Osteocyte (in vitro differentiated cells): ENCODE measurements around the gene RPTOR. TPM values are rescaled to one million over a fixed set of nuclear protein-coding genes. Genes with fewer than 3 reads are reported as not detected.
A peak's percentile ranks its signal among the peaks of the same experiment; 100 is the strongest.

Experiments
- DNase-seq: peaks from one replicate; pipeline ENCODE4 v3.0.0; 2021; ENCODE audit warnings: mixed read lengths; ENCODE audit not compliant: unreplicated experiment; ENCODE audit errors: extremely low spot score
- H3K27ac Mint-ChIP-seq: one replicate; pipeline ENCODE4 v1.8.0; 2021; ENCODE audit warnings: mild to moderate bottlenecking, mixed read lengths; ENCODE audit not compliant: unreplicated experiment
- H3K27me3 Mint-ChIP-seq: one replicate; pipeline ENCODE4 v1.8.0; 2021; ENCODE audit warnings: mixed read lengths; ENCODE audit not compliant: unreplicated experiment
- H3K36me3 Mint-ChIP-seq: one replicate; pipeline ENCODE4 v1.8.0; 2021; ENCODE audit warnings: mixed read lengths; ENCODE audit not compliant: unreplicated experiment
- H3K4me1 Mint-ChIP-seq: one replicate; pipeline ENCODE4 v1.8.0; 2021; ENCODE audit warnings: mixed read lengths; ENCODE audit not compliant: unreplicated experiment
- H3K4me3 Mint-ChIP-seq: one replicate; pipeline ENCODE4 v1.8.0; 2021; ENCODE audit warnings: mild to moderate bottlenecking, moderate library complexity, mixed read lengths; ENCODE audit not compliant: unreplicated experiment
- H3K9me3 Mint-ChIP-seq: one replicate; pipeline ENCODE4 v1.8.0; 2021; ENCODE audit warnings: mixed read lengths; ENCODE audit not compliant: unreplicated experiment
- total RNA-seq: library from RNA; stranded (reverse); gene quantifications from 2 replicates; pipeline ENCODE4 v1.2.1, GENCODE V29; 2021
- TF ChIP-seq, protein P1 (sequence below): fragments of 200-600 bp; sonication (generic); IDR thresholded peaks from 2 replicates; pipeline ENCODE4 v1.5.0; 2021; ENCODE audit warnings: antibody characterized with exemption, mild to moderate bottlenecking, moderate library complexity

RPTOR gene
- total RNA-seq, 1 donor from 2014 or later: 36.0 TPM

DNA sequence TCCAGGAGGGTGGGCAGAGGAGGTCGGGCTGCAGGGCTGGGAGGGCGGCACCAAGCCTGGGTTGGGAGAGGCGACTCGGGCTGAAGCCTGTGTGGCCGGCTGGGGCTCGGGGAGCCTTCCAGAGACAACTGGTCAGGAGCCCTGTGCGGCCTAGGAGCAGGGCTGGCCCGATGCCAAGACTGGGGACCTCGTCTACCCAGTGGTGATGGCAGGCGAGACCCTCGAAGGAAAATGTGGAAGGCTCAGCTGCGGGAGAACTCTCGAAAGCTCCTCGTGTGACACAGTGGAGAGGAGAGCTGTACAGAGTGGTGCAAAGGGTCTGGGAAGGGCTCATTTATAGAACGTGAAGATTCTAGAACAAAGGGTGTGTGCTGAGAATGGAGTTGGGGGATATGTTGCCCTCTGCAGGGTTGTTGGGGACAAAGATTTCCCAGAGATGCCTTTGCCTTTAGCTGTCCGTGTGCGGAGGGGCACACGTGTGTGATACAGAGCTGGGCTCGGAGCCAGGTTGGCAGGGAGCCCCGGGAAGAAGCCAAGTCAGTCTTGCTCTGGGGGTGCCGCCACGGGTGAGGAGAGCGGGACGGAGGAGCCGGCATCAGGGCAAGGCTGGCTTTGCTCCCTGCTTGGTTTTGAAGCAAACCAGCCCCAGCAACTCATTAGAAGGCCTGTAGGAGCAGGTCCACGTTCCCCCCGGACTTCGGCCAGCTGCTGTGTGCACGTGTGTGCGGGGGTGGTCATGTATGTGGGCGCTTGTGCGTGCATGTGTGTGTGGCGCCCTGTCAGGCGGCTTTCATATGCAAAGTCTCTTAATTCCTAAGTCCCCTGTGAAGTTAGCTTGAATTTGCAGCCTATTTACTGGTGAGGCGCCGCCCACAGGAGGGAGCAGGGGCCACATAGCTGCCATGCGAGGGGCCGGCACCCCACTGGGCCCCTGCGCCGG, 314.6 kb downstream of the RPTOR start:
- no peak for DNase-seq
- Mint-ChIP-seq H3K27me3 (no peaks in the 10 kb centered on the region), H3K27ac (peak overlapping the region; percentile 65), H3K4me3 (no peak overlapping the region), H3K36me3 (peaks cover 10% of the 10 kb centered on the region), H3K9me3 (no peaks in the 10 kb centered on the region), H3K4me1 (peaks cover 49% of the 10 kb centered on the region)
- TF ChIP-seq, protein P1, sequence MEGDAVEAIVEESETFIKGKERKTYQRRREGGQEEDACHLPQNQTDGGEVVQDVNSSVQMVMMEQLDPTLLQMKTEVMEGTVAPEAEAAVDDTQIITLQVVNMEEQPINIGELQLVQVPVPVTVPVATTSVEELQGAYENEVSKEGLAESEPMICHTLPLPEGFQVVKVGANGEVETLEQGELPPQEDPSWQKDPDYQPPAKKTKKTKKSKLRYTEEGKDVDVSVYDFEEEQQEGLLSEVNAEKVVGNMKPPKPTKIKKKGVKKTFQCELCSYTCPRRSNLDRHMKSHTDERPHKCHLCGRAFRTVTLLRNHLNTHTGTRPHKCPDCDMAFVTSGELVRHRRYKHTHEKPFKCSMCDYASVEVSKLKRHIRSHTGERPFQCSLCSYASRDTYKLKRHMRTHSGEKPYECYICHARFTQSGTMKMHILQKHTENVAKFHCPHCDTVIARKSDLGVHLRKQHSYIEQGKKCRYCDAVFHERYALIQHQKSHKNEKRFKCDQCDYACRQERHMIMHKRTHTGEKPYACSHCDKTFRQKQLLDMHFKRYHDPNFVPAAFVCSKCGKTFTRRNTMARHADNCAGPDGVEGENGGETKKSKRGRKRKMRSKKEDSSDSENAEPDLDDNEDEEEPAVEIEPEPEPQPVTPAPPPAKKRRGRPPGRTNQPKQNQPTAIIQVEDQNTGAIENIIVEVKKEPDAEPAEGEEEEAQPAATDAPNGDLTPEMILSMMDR: peak; percentile 38

DNA sequence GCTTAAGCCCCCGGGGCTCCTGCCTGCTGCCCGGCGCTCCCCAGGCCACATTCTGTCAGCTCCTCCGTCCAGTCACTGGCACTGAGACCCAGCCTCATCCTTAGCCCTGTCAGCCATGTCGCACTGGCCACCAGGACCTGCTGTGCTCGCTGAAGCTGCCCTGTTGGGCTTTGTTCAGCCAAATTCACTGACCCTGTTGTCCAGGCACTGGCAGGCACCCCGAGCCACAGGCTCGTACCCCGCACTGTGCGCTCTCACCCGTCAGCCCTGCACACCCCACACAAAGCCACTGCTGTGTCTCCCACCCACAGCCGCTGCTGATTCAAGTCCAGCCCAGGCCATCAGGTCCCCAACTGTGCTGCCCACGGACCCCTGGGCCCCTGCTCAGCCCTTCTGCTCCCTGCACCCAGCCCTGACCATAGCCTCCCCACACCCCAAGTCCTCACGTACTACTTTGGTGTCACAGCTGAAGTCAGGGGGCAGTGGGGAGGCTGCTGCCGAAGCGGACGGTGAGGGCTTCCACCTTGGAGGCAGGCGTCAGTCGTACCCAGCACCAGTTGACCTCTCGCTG, 315.5 kb downstream of the RPTOR start:
- Mint-ChIP-seq H3K27me3 (no peaks in the 10 kb centered on the region), H3K4me3 (no peak overlapping the region), H3K9me3 (no peaks in the 10 kb centered on the region), H3K4me1 (peaks cover 44% of the 10 kb centered on the region), H3K36me3 (peaks cover 10% of the 10 kb centered on the region), H3K27ac (no peak overlapping the region)
- TF ChIP-seq, protein P1: no peak
- DNase-seq: no peak

DNA sequence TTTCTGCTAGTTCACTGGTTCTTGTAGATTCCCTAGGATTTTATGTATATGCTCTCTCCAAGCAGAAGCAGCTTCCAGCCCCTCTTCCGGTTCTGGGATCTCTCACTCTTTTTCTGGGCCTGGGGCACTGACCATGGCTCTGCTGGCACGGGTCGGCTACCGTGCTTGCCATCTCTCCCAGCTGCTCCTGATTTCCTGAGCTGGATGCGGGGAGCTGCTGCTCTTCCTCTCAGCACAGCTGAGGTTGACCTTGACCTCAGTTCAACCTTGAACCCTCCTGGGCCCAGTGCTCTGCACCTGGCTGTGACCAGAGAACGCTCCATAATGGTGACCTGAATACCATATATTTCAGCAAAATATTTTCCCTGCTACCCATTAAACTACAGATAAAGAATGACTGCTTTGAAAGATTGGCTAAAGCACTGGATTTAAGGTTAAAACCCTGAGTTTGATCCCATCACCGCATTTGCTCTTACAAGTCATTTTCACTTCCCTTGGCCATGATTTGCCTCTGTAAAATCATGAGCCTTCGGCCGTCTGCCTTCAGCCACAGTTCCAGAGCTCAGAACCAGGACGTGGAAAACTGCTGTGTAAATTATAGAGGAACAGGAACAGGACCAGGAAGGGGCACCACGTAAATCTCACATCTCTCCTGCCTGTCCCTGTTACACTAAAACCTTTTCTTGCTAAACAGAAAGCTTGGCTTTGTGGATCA, 316.2 kb downstream of the RPTOR start:
- Mint-ChIP-seq H3K9me3 (no peaks in the 10 kb centered on the region), H3K27ac (no peak overlapping the region), H3K27me3 (no peaks in the 10 kb centered on the region), H3K36me3 (peaks cover 8% of the 10 kb centered on the region), H3K4me3 (no peak overlapping the region), H3K4me1 (peaks cover 37% of the 10 kb centered on the region)
- TF ChIP-seq, protein P1: no peak
- DNase-seq: no peak

DNA sequence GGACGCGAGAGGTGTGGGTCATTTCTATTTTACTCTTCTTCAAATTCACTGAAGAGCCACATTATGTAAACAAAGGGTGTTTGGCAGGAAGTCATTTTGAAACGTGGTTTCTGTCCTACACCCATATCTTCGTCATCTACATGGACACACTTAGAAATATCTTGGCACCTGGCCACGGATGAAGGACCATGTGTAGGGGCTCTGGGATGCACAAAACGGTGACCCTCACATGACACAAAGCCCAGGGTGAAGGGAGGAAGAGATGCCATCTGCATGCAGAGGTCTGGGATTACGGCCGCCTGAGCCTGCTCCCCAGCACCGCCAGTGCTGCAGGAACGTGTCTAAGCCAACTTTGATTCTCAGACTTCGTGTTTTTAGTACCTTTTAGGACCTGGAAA, 316.8 kb downstream of the RPTOR start:
- peaks cover 34% of the 10 kb centered on the region for H3K4me1 Mint-ChIP-seq
- no peaks in the 10 kb centered on the region for H3K9me3 Mint-ChIP-seq
- TF ChIP-seq, protein P1: no peak
- H3K4me3 Mint-ChIP-seq: no peak overlapping the region
- peaks cover 7% of the 10 kb centered on the region for H3K36me3 Mint-ChIP-seq
- no peak overlapping the region for H3K27ac Mint-ChIP-seq
- DNase-seq: no peak
- no peaks in the 10 kb centered on the region for H3K27me3 Mint-ChIP-seq

DNA sequence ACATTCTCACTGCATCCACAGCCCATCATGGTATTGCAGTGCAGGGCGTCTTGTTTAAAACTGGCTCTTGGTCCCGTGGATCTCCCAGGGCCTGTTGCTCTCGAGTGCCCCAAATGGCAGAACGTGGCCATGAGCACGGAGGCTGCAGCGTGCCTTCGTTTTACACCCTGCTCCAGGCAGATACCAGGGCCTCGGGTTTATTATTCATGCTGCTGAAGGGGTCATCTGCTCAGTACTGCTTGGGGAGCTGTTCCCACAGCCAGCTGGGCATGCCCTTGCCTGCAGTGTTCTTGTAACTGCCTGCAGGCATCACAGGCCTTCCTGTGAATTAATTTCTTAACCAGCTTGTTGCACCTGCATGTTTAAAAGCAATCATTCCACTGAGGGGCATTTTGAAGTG, 317.3 kb downstream of the RPTOR start:
- no peak overlapping the region for H3K27ac Mint-ChIP-seq
- peaks cover 30% of the 10 kb centered on the region for H3K4me1 Mint-ChIP-seq
- H3K9me3 Mint-ChIP-seq: no peaks in the 10 kb centered on the region
- TF ChIP-seq, protein P1: peak; percentile 51
- no peak for DNase-seq
- no peak overlapping the region for H3K4me3 Mint-ChIP-seq
- no peaks in the 10 kb centered on the region for H3K27me3 Mint-ChIP-seq
- H3K36me3 Mint-ChIP-seq: peaks cover 7% of the 10 kb centered on the region
